OCI-LY3 (cell line): ENCODE measurements around the gene SCAP.

Experiments used
- H2AFZ ChIP-seq: fragments of 200-600, 300-600 bp; shearing (Covaris generic); 2 replicates; pipeline ENCODE4 v1.6.0; 2014; ENCODE audit warnings: antibody characterized with exemption, low read depth, low read length
- H3K27ac ChIP-seq: fragments of 200-600, 300-600 bp; sonication (generic); 2 replicates; pipeline ENCODE4 v1.5.1; 2014; ENCODE audit warnings: mild to moderate bottlenecking, low read length, moderate library complexity, mixed read lengths
- H3K27me3 ChIP-seq: fragments of 200-600, 300-600 bp; sonication (generic); 2 replicates; pipeline ENCODE4 v1.6.1; 2014; ENCODE audit warnings: low read depth, low read length, mixed read lengths
- H3K36me3 ChIP-seq: fragments of 200-600, 300-600 bp; sonication (generic); replicated peaks from 2 replicates; pipeline ENCODE3; 2014; ENCODE audit warnings: low read depth, low read length, mixed read lengths
- H3K4me1 ChIP-seq: fragments of 300-600, 200-600 bp; sonication (generic); 2 replicates; pipeline ENCODE4 v1.6.1; 2014; ENCODE audit warnings: low read length, mixed read lengths
- H3K4me2 ChIP-seq: fragments of 200-600, 300-600 bp; sonication (generic); 2 replicates; pipeline ENCODE4 v1.6.1; 2014; ENCODE audit warnings: low read length, mixed read lengths
- H3K4me3 ChIP-seq: fragments of 300-600, 200-600 bp; sonication (generic); 2 replicates; pipeline ENCODE4 v1.5.1; 2014; ENCODE audit warnings: antibody characterized with exemption, mild to moderate bottlenecking, low read length, moderate library complexity
- H3K79me2 ChIP-seq: fragments of 300-600, 200-600 bp; shearing (Covaris generic); 2 replicates; pipeline ENCODE4 v1.6.1; 2014; ENCODE audit warnings: mild to moderate bottlenecking, low read length, mixed read lengths
- H3K9ac ChIP-seq: fragments of 300-600, 200-600 bp; shearing (Covaris generic); 2 replicates; pipeline ENCODE4 v1.6.0; 2014; ENCODE audit warnings: mild to moderate bottlenecking, low read length, moderate library complexity
- H3K9me3 ChIP-seq: fragments of 200-600, 300-600 bp; shearing (Covaris generic); 2 replicates; pipeline ENCODE4 v1.6.1; 2014; ENCODE audit warnings: low read length, mixed read lengths; ENCODE audit not compliant: insufficient read depth
- H4K20me1 ChIP-seq: fragments of 200-600, 300-600 bp; sonication (generic); 2 replicates; pipeline ENCODE4 v1.6.1; 2016; ENCODE audit warnings: low read length, mixed read lengths; ENCODE audit not compliant: insufficient read depth
- CTCF ChIP-seq: fragments of 200-600, 300-600 bp; sonication (generic); IDR thresholded peaks from 2 replicates; pipeline ENCODE4 v1.5.1; 2014; ENCODE audit warnings: antibody characterized with exemption, low read length, low read depth
- EZH2phosphoT487 ChIP-seq: fragments of 200-600 bp; shearing (Covaris generic); IDR thresholded peaks from 2 replicates; pipeline ENCODE4 v1.6.1; 2018; ENCODE audit warnings: antibody characterized with exemption, mixed run types, low read depth

The SCAP gene

GRCh38 chr3:47412453-47412756 lies 63.3 kb downstream of the SCAP start:
- Histone ChIP-seq H3K36me3 (peaks cover 76% of the 10 kb centered on the region), H3K27me3 (no peaks in the 10 kb centered on the region), H3K79me2 (no peaks in the 10 kb centered on the region), H3K4me2 (no peak overlapping the region), H4K20me1 (peaks cover 3% of the 10 kb centered on the region; the same call in 1 of the 2 replicates), H3K4me3 (no peak overlapping the region), H3K9ac (no peak overlapping the region), H2AFZ (no peak overlapping the region), H3K4me1 (no peaks in the 10 kb centered on the region), H3K27ac (no peak overlapping the region), H3K9me3 (no peaks in the 10 kb centered on the region)
- TF ChIP-seq CTCF (no peak), EZH2phosphoT487 (no peak)

DNA sequence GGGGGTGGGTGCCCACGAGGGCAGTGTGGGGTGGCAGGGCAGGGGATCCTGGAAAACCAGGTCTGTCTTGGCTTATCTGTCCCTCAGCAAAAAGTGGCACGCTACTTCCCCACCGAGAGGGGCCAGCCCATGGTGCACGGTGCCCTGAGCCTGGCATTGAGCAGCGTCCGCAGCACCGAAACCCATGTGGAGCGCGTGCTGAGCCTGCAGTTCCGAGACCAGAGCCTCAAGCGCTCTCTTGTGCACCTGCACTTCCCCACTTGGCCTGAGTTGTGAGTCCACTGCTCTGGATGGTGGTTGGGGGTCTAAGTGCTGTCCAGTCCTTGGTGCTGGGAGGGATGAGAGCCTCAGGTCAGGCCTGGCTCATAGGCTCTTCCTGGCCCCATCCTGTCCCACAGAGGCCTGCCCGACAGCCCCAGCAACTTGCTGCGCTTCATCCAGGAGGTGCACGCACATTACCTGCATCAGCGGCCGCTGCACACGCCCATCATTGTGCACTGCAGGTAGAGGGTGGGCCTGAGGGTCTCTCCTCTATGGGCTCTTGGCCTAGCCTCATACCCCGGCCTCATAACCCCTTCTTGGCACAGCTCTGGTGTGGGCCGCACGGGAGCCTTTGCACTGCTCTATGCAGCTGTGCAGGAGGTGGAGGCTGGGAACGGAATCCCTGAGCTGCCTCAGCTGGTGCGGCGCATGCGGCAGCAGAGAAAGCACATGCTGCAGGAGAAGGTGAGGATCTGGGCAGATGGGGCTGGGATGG lies 63.9 kb downstream of the SCAP start:
- Histone ChIP-seq H4K20me1 (peaks cover 3% of the 10 kb centered on the region; the same call in 1 of the 2 replicates), H3K4me2 (no peak overlapping the region), H3K36me3 (peaks cover 75% of the 10 kb centered on the region), H2AFZ (no peak overlapping the region), H3K4me3 (no peak overlapping the region), H3K4me1 (no peaks in the 10 kb centered on the region), H3K79me2 (no peaks in the 10 kb centered on the region), H3K27ac (no peak overlapping the region), H3K9ac (no peak overlapping the region), H3K9me3 (no peaks in the 10 kb centered on the region), H3K27me3 (no peaks in the 10 kb centered on the region)
- no peak for TF ChIP-seq CTCF
- TF ChIP-seq EZH2phosphoT487 = no peak

DNA sequence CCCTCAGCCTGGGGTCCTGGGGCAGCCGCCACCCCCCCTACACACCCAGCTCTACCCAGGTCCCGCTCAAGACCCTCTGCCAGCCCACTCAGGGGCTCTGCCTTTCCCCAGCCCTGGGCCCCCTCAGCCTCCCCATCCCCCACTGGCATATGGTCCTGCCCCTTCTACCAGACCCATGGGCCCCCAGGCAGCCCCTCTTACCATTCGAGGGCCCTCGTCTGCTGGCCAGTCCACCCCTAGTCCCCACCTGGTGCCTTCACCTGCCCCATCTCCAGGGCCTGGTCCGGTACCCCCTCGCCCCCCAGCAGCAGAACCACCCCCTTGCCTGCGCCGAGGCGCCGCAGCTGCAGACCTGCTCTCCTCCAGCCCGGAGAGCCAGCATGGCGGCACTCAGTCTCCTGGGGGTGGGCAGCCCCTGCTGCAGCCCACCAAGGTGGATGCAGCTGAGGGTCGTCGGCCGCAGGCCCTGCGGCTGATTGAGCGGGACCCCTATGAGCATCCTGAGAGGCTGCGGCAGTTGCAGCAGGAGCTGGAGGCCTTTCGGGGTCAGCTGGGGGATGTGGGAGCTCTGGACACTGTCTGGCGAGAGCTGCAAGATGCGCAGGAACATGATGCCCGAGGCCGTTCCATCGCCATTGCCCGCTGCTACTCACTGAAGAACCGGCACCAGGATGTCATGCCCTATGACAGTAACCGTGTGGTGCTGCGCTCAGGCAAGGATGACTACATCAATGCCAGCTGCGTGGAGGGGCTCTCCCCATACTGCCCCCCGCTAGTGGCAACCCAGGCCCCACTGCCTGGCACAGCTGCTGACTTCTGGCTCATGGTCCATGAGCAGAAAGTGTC lies 64.7 kb downstream of the SCAP start:
- Histone ChIP-seq H2AFZ (no peak overlapping the region), H3K27ac (no peak overlapping the region), H3K79me2 (no peaks in the 10 kb centered on the region), H3K4me3 (no peak overlapping the region), H3K36me3 (peaks cover 74% of the 10 kb centered on the region), H3K9ac (no peak overlapping the region), H3K9me3 (no peaks in the 10 kb centered on the region), H3K4me2 (no peak overlapping the region), H4K20me1 (peaks cover 3% of the 10 kb centered on the region; the same call in 1 of the 2 replicates), H3K27me3 (no peaks in the 10 kb centered on the region), H3K4me1 (no peaks in the 10 kb centered on the region)
- TF ChIP-seq CTCF (no peak), EZH2phosphoT487 (no peak)

GRCh38 chr3:47410417-47410720 lies 65.4 kb downstream of the SCAP start:
- peaks cover 68% of the 10 kb centered on the region for H3K36me3 ChIP-seq
- H3K27ac ChIP-seq = no peak overlapping the region
- H3K4me2 ChIP-seq = no peak overlapping the region
- peaks cover 5% of the 10 kb centered on the region; the same call in 1 of the 2 replicates for H4K20me1 ChIP-seq
- TF ChIP-seq EZH2phosphoT487 (no peak), CTCF (no peak)
- no peaks in the 10 kb centered on the region for H3K79me2 ChIP-seq
- no peak overlapping the region for H2AFZ ChIP-seq
- no peaks in the 10 kb centered on the region for H3K27me3 ChIP-seq
- H3K4me1 ChIP-seq = no peaks in the 10 kb centered on the region
- H3K9ac ChIP-seq = no peak overlapping the region
- no peaks in the 10 kb centered on the region for H3K9me3 ChIP-seq
- H3K4me3 ChIP-seq = no peak overlapping the region
